Right kidney (tissue), 1 donor: ENCODE results near the gene KCNJ16.

ENCODE experiments used
- DNase-seq: peaks from one replicate; pipeline ENCODE4 v3.0.0-alpha.2; 2016

The KCNJ16 gene

DNA sequence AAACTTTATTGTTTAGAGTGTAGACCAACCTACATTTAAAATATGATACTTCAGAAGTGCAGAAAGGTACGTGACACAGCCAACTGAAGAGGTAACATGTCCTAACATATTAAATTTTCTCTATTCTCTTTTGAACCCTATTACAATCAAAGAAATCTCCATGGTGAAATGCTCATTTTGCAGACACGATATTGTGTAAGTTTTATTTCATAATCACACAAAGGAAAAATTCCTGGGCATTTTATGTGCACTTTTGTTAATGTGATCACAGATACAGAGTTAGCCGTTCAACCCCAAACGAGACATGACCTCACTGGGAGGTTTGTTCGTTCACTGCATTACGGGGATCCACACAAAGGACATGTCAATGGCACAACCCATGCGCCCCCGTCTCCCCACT, 21.8 kb downstream of the KCNJ16 start:
- DNase-seq: no peak

DNA sequence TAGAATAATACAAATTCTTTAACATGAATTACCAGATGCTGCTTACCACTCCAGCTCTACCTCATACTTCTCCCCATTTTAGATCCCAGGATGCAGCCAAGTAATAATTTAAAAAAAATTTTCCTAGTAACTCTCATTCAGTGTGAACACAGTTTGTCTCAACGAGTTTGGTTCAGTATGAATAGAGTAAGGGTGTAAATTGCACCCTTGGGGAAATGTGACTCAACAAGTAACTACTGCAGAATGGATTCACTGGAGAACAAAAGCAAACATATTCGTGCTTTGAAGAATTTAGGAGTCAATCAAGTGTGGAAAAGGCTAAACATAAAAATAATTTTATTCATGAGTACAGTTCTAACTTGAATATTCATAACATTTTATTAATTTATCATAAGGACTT, 23.0 kb downstream of the KCNJ16 start:
- DNase-seq: no peak

DNA sequence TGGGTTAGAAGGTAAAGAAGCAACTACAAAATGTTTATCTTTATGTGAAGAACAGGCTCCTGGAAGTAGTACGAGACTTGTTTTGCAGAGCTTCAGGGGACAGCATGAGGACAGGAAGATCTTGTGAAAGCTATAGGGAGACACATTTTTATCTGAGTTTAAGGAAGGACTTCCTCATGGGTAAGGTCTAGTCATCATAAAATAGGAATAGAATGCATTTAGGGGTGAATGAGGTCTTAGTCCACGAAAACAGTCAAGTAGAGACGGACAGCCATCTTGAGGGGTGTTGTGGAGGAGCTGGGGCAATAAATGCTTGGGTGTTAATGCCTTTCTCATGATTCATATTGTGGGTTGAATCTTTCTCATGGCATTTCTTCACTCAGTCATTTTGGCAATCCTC, 24.3 kb downstream of the KCNJ16 start:
- no peak for DNase-seq

- DNase-seq: no peak
These were observed 24.9 kb downstream of the KCNJ16 start for GRCh38 chr17:70099884-70100283.

- DNase-seq: no peak
These were observed 26.0 kb downstream of the KCNJ16 start for GRCh38 chr17:70100983-70101382.

- no peak for DNase-seq
These were observed 27.5 kb downstream of the KCNJ16 start for GRCh38 chr17:70102531-70102930.

DNA sequence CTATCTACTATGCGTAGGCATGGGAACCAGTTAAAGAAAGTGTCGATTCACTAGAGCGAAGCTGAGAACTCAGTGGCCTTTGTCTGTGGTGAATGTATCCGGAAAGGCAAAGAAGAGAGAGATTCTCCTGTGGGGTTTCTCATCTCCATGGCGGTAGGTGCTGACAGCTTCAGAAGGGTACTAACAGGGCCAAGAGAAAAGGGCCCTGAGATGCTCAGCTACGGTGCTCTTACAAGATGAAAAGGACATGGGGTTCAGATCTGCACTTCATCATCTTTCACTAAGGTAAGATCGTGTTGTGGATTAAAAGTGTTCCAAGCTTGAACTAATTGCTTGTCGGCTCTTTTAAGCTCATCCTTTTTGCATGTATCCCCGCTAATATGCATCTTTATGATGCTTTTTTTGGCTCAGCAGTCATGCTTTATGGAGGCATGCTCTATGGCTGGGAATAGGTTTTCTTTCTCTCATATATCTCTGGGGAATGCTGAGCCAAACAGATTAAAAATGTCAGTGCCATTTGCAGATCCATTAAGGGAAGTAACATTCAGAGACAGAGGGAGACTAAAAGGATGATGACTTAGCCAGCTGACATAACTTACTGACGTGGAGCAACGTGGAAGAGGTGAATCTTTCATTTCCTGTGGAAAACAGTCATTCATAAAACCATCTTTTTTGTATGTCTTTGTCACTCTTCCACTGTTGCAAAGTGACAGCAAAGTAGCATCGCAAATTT, 29.9 kb downstream of the KCNJ16 start:
- no peak for DNase-seq

- no peak for DNase-seq
These were observed 30.6 kb downstream of the KCNJ16 start for GRCh38 chr17:70105641-70106040.

DNA sequence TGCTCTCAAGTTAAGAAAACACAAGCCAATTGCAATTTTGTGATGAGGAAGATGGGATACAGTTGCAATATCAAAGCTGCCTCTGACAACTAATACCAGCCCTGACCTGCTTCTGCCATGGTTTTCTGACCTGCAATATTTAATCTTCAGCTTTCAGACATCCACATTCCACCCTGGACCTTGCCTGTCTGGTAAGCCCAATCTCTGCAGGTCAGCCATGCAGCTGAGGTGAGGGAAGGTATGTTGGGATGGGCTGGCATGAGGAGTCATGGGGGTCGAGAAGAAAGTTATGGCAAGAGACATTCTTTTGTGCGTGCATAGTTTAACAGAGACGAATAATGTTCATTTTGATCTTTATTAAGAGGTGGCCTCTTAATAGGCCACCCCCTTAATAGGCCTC, 31.5 kb downstream of the KCNJ16 start:
- DNase-seq: no peak

GRCh38 chr17:70107441-70107840, 32.4 kb downstream of the KCNJ16 start:
- no peak for DNase-seq

DNA sequence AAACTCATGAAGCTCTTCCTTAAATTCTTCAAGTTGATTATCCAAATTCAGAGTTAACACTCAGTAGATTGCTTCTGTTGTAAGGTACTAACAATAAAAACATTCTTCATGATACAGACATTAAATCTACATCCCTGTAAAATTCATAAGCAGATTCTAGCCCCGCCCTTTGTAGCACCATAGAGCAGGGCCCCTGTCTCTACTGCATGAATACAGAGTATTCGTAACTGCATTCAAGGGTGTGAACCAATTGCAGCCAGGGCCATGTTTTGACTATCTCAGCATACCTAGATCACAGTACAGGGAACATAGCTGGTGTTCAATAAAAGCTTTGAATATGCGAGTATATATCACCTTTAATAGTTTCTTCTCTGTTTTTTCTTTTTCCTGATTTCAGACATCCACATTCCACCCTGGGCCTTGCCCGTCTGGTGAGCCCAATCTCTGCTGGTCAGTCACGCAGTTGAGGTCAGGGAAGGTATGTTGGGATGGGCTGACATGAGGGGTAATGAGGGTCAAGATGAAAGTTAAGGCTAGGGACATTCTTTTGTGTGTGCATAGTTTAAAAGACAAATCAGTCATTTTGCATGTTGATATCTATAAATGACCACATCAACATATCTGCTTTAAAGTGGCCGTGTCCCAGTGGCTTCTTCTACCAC, 33.0 kb downstream of the KCNJ16 start:
- no peak for DNase-seq

DNA sequence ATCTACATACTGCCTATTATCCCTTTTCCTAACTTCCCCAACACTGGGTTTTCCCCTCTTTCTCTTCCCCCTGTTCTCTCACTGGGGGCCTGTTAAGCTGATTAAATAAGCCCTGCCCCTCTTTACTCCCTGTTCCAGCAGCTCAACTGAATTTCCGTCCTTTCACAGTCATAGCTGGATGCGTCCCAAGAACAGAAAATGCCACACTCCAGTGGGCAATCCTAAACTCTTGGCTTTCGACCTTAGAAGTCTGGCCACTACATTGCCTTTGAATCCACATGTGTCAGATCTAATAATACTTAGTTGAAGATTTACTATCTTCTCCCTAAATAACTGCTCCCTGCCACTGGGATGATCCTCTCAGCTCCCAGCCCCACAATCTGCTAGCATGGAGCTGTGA, 34.5 kb downstream of the KCNJ16 start:
- no peak for DNase-seq

DNA sequence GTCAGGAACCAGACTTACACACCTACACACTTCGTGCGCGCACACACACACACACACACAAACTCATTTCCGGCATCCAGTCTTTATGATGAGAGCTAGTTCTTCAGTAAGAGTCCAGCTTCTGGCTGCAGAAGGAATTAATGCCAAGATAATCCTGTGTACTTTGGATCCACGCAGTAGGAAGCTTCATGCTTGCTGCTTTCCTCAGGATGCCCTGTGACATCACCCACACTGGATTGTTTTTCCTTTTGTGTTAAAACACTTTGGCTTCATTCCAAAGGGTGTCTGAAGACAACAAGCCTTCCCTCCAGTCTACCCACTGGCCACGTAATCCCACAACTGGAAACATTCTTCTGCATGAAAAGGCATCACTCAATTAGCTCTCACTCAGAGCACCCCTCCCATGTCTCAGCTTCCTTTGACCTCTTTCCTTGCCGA, 35.4 kb downstream of the KCNJ16 start:
- DNase-seq: peak; percentile 7

GRCh38 chr17:70111201-70111600, 36.2 kb downstream of the KCNJ16 start:
- DNase-seq: no peak

DNA sequence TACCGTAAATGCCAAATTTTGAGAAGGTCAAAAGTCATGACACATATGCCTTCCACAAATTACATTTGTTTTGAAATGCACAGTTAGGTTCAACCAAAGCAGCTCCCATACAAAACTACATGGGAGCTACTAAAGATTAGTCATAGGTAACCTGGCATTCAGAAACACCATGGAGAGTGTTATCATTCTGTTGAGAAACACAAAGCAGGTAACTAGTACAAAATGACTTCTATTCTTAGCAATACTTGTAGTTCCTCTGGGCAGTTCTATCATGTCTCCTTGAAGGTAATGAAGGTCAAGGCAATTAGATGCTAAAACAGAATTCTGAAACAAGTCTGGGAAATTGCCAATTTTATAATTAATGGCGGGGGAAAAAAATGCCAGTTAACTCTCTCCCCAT, 39.4 kb downstream of the KCNJ16 start:
- no peak for DNase-seq

GRCh38 chr17:70115126-70115525, 40.1 kb downstream of the KCNJ16 start:
- no peak for DNase-seq

GRCh38 chr17:70116919-70117318, 41.9 kb downstream of the KCNJ16 start:
- DNase-seq: no peak

DNA sequence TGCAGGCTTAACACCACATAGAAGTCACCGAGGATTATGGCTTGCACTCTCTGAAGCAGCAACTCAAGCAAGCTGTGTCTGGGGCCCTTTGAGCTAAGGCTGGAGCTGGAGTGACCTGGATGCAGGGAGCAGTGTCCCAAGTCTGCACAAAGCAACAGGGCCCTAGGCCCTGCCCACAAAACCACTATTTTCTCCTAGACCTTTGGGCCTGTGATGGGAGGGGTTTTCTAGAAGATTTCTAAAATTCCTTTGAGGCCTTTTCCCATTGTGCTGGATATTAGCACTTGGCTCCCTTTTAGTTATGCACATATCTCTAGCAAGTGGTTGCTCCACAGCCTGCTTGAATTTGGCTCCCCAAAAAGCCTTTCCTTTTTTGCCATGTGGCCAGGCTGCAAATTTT, 44.5 kb downstream of the KCNJ16 start:
- no peak for DNase-seq

GRCh38 chr17:70119983-70120382, 45.0 kb downstream of the KCNJ16 start:
- DNase-seq: no peak

DNA sequence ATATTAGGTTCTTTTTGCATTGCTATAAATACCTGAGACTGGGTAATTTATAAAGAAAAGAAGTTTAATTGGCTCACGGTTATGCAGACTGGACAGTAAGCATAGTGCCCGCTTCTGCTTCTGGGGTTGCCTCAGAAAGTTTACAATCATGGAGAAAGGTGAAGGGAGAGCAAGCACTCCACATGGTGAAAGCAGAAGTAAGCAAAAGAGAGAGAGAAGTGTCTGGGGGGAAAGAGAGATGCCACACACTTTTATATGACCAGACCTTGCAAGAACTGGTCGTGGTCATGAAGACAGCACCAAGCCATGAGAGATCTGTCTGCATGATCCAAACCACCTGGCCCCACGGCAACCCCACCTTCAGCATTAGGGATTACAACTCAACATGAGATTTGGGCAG, 45.4 kb downstream of the KCNJ16 start:
- no peak for DNase-seq

- DNase-seq: no peak
These were observed 46.1 kb downstream of the KCNJ16 start for GRCh38 chr17:70121126-70121525.

DNA sequence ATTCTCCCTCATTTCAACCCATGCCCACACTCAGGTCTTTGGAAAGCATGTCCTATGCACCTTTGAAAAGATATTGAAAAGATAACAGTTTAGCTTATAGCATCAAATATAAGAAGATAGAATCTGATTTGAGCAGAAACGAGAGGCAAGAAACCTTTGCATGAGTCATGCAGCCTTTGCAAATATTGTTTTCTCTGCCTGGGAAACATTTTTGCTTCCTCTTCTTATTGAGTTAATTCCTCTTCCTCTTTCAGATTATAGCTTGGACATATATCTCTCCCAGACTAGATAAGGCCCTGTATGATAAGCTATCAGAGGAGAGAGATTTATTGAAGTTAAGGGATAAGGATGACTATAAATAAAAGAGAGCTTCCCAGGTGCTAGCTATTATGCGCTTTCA, 48.2 kb downstream of the KCNJ16 start:
- no peak for DNase-seq

GRCh38 chr17:70124723-70125122, 49.7 kb downstream of the KCNJ16 start:
- no peak for DNase-seq

- DNase-seq: no peak
These were observed 52.3 kb downstream of the KCNJ16 start for GRCh38 chr17:70127221-70127873.
